Tibial artery (tissue), 4 donors: ENCODE data around the gene DUSP5.

ENCODE experiments used
- DNase-seq, 2 donors: peaks; one replicate each; pipeline ENCODE4 v3.0.0-alpha.2; 2019
- H3K27ac ChIP-seq, 2 donors: fragments of 200-600 bp; sonication (generic) in 1 of 2; 1 replicate in 1 of 2; 2 replicates in 1 of 2; pipeline ENCODE4 v1.5.1; 2018 to 2019; ENCODE audit warnings: mild to moderate bottlenecking in 1 of 2
- H3K27me3 ChIP-seq, 2 donors: fragments of 200-600 bp; sonication (generic) in 1 of 2; one replicate each; pipeline versions ENCODE4 v1.5.1 to v1.6.0; 2016 to 2019
- H3K36me3 ChIP-seq, 3 donors: fragments of 200-600 bp; sonication (generic) in 2 of 3; one replicate each; pipeline ENCODE4 v1.5.1; 2016 to 2019; ENCODE audit warnings: mild to moderate bottlenecking in 2 of 3
- H3K4me1 ChIP-seq, 4 donors: fragments of 200-600 bp; sonication (generic) in 2 of 4; 1 replicate in 3 of 4; 2 replicates in 1 of 4; pipeline ENCODE4 v1.5.1; 2016 to 2019
- H3K4me3 ChIP-seq, 2 donors: fragments of 200-600 bp; sonication (generic) in 1 of 2; 1 replicate in 1 of 2; 2 replicates in 1 of 2; pipeline ENCODE4 v1.5.1; 2018 to 2019; ENCODE audit warnings: mild to moderate bottlenecking in 2 of 2
- H3K9me3 ChIP-seq, 3 donors: fragments of 200-600 bp; sonication (generic) in 1 of 3; one replicate each; pipeline ENCODE4 v1.5.1; 2016 to 2019
- intact Hi-C: fragments of 100-400 bp; cut with DNase I; formaldehyde crosslinking; loops from one replicate; pipeline ENCODE4 v1.15.0; 2023; ENCODE audit warnings: low total_unique reads
- TF ChIP-seq, protein P1 (sequence below), 2 experiments: fragments of 200-600 bp in 1 of 2; fragments of 450-650 bp in 1 of 2; IDR thresholded peaks; one replicate each; pipeline ENCODE4 v1.5.1; 2017 to 2019; ENCODE audit warnings: antibody characterized with exemption in 2 of 2, mild to moderate bottlenecking in 1 of 2, moderate library complexity in 1 of 2

The DUSP5 gene

DNA sequence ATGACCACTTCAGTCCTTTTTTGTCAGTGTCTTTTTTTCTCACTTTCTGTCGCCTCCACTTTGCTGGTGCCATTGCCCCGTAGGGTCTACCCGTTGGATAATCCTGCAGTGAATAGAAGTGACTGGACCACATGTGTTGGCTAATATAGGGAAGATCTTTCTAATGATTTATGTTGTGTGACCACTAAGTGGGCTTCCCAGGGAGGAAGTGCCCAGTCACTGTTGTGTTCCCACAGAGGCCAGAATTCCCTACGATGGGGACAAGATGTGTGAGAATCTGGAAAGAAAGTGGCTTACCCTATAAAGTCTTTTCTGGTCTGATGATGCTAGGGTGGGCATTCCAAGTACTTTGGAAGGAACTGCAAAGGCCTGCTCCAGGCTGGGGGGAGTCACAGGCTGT lies 41.4 kb downstream of the DUSP5 start:
- no peak overlapping the region for H3K4me3 ChIP-seq
- no peak for DNase-seq

DNA sequence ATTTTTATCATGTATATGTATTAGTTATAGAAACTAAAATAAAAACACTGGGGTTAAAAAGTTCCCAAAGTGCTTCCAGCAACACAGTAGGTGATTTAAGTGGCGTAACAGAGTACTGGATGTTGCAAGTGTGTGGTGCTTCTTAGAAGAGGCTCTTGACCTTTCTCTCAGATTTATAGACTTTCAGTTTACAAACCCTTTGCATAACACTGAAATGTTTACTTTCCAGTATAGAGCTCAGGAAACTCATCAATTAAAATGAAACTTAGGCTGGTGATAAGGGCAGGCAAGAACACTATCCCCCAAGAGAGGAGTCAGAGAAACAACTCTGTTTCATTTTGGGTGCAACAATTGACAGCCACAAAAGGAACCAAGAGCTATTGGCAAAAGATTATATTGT lies 42.3 kb downstream of the DUSP5 start:
- intact Hi-C loops = loop anchor here (10.0 kb wide), 1 partner anchor 335 kb away; the partner anchor contains the start of gene MXI1
- Histone ChIP-seq H3K4me3 (no peak overlapping the region), H3K36me3 (no peaks in the 10 kb centered on the region), H3K27ac (no peak overlapping the region), H3K9me3 (no peaks in the 10 kb centered on the region), H3K4me1 (no peaks in the 10 kb centered on the region), H3K27me3 (peaks cover 0 to 16% of the 10 kb centered on the region in 2 donors)
- TF ChIP-seq, protein P1, sequence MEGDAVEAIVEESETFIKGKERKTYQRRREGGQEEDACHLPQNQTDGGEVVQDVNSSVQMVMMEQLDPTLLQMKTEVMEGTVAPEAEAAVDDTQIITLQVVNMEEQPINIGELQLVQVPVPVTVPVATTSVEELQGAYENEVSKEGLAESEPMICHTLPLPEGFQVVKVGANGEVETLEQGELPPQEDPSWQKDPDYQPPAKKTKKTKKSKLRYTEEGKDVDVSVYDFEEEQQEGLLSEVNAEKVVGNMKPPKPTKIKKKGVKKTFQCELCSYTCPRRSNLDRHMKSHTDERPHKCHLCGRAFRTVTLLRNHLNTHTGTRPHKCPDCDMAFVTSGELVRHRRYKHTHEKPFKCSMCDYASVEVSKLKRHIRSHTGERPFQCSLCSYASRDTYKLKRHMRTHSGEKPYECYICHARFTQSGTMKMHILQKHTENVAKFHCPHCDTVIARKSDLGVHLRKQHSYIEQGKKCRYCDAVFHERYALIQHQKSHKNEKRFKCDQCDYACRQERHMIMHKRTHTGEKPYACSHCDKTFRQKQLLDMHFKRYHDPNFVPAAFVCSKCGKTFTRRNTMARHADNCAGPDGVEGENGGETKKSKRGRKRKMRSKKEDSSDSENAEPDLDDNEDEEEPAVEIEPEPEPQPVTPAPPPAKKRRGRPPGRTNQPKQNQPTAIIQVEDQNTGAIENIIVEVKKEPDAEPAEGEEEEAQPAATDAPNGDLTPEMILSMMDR (IDR thresholded peaks at IDR 0.05) = no peak
- DNase-seq = no peak

More for the DNA sequence above, 41.4 kb downstream of the DUSP5 start:
- Histone ChIP-seq H3K4me1 (no peaks in the 10 kb centered on the region), H3K27ac (no peak overlapping the region), H3K27me3 (peaks cover 0 to 26% of the 10 kb centered on the region in 2 donors), H3K9me3 (no peaks in the 10 kb centered on the region), H3K36me3 (no peaks in the 10 kb centered on the region)
- intact Hi-C loops = no loop called here
- TF ChIP-seq, protein P1 (IDR thresholded peaks at IDR 0.05) = no peak

DNA sequence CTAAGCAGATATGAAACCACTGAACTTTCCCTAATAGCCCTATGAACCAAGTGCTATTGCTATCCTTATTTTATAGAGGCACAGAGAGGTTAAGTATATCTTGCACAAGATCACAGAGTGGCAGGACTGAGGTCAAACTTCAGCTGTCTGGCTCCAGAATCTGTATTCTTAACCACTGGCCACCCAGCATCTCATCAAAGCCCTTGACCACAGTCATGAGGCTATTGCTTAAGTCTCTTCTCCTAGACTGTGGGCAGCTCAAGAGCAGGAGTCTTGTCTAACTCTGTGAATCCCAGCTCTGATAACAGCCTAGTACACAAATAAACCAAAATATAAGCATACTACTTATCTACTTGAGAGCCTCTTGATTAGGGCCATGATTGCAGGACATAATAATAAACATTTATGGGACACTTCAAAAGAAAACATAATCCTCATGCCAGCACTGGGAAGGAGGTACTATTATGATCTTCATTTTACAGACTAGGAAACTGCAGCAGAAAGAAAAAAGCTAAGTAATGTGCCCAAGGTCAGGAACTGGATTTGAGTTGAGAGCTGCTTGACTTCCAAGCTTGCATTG lies 47.3 kb downstream of the DUSP5 start:
- Histone ChIP-seq H3K4me1 (no peaks in the 10 kb centered on the region), H3K36me3 (no peaks in the 10 kb centered on the region), H3K4me3 (no peak overlapping the region), H3K27ac (no peak overlapping the region), H3K9me3 (no peaks in the 10 kb centered on the region), H3K27me3 (peaks cover 0 to 5% of the 10 kb centered on the region in 2 donors)
- no peak for DNase-seq
- intact Hi-C loops = loop anchor here (5.0 to 10.0 kb wide), 2 partner anchors 238 to 340 kb away; partner anchors contain the start of gene MXI1
- TF ChIP-seq, protein P1 (IDR thresholded peaks at IDR 0.05) = no peak

DNA sequence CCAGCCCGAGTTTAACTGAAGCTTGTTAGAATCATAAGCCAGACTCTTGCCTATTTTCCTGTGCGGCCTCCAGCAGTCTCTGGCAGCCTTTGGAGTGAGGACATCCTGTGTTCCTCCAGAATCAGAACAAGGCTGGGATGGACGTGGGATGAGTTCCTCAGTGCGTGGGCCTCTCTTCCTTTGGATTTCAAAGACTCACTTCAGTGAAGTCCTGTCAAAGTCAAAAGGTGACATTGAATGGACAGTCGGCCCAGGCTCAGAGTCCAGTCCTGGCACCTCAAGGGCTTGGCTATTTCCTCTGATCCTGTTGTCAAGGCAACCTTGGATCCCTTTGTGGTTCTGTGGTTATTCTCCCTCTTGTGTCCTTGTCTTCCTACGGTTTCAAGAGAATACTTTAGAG lies 48.4 kb downstream of the DUSP5 start:
- Histone ChIP-seq H3K4me1 (no peaks in the 10 kb centered on the region), H3K9me3 (no peaks in the 10 kb centered on the region), H3K4me3 (no peak overlapping the region), H3K36me3 (no peaks in the 10 kb centered on the region), H3K27me3 (peaks cover 0 to 9% of the 10 kb centered on the region in 2 donors), H3K27ac (no peak overlapping the region)
- intact Hi-C loops = loop anchor here (5.0 to 10.0 kb wide), 2 partner anchors 239 to 341 kb away; partner anchors contain the start of gene MXI1
- no peak for DNase-seq
- TF ChIP-seq, protein P1 (IDR thresholded peaks at IDR 0.05) = no peak

DNA sequence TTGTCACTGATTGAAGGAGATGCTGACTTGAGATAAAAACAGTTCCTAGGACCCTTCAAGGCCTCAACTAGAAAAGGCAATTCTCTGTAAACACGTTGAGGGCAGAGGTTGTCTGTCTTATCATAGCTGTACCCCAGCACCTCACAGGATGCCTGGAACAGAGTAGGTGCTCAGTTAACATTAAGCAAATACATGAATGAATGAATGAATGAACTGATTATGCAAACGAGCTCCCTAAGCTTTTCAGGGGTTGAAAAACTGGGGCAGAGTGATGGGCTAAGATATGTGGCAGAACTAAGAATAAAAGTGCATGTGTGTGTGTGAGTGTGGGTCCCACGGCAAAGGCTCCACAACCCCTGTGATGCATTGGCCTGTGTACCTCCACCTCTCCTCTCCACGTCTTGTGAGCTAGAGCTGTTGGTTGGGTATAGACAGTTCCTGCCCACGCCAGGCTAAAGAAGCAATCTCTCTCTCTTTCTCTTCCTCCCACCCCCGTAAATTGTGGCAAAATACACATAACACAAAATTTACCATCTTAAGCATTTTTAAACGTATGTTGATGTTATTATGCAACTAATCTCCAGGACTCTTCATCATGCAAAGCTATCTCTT lies 48.9 kb downstream of the DUSP5 start:
- no peak overlapping the region for H3K27ac ChIP-seq
- intact Hi-C loops = loop anchor here (5.0 to 10.0 kb wide), 2 partner anchors 239 to 342 kb away; partner anchors contain the start of gene MXI1

More for the DNA sequence above, 48.9 kb downstream of the DUSP5 start:
- no peak for DNase-seq
- H3K36me3 ChIP-seq = no peaks in the 10 kb centered on the region
- no peaks in the 10 kb centered on the region for H3K9me3 ChIP-seq
- no peak overlapping the region for H3K4me3 ChIP-seq
- TF ChIP-seq, protein P1 (IDR thresholded peaks at IDR 0.05) = no peak
- peaks cover 0 to 13% of the 10 kb centered on the region in 2 donors for H3K27me3 ChIP-seq
- no peaks in the 10 kb centered on the region for H3K4me1 ChIP-seq
